HEK293 (cell line): ENCODE results near the gene PDE4D.
A peak's percentile ranks its signal among the peaks of the same experiment; 100 is the strongest.

Experiments
- WT1 ChIP-seq: fragments of 450-650 bp; formaldehyde crosslinking; IDR thresholded peaks from 2 replicates; pipeline ENCODE4 v1.5.1; 2016; ENCODE audit warnings: missing biosample characterization, missing genetic modification characterization
- ZNF174 ChIP-seq: fragments of 450-650 bp; formaldehyde crosslinking; IDR thresholded peaks from 2 replicates; pipeline ENCODE4 v1.5.0; 2017; ENCODE audit warnings: missing biosample characterization, mild to moderate bottlenecking, missing genetic modification characterization
- ZNF266 ChIP-seq: fragments of 450-650 bp; formaldehyde crosslinking; IDR thresholded peaks from 2 replicates; pipeline ENCODE4 v1.5.1; 2016; ENCODE audit warnings: missing biosample characterization, missing genetic modification characterization, low read depth
- ZNF341 ChIP-seq: fragments of 450-650 bp; formaldehyde crosslinking; IDR thresholded peaks from 2 replicates; pipeline ENCODE4; 2016; ENCODE audit warnings: low read depth, missing biosample characterization, missing genetic modification characterization
- ZNF501 ChIP-seq: fragments of 450-650 bp; formaldehyde crosslinking; IDR thresholded peaks from 2 replicates; pipeline ENCODE4 v1.5.1; 2016; ENCODE audit warnings: missing biosample characterization, missing genetic modification characterization
- ZNF561 ChIP-seq: fragments of 450-650 bp; IDR thresholded peaks from 2 replicates; pipeline ENCODE4 v1.5.1; 2018; ENCODE audit warnings: missing biosample characterization, missing genetic modification characterization, borderline replicate concordance
- ZNF623 ChIP-seq: fragments of 450-650 bp; formaldehyde crosslinking; IDR thresholded peaks from 2 replicates; pipeline ENCODE4 v1.5.1; 2016; ENCODE audit warnings: missing biosample characterization, missing genetic modification characterization
- ZNF664 ChIP-seq: fragments of 450-650 bp; formaldehyde crosslinking; IDR thresholded peaks from 2 replicates; pipeline ENCODE4 v1.5.1; 2016; ENCODE audit warnings: missing biosample characterization, missing genetic modification characterization
- ZNF777 ChIP-seq: fragments of 450-650 bp; formaldehyde crosslinking; IDR thresholded peaks from 2 replicates; pipeline ENCODE4 v1.5.1; 2017; ENCODE audit warnings: missing biosample characterization, missing genetic modification characterization, borderline replicate concordance
- ZNF785 ChIP-seq: fragments of 450-650 bp; formaldehyde crosslinking; IDR thresholded peaks from 2 replicates; pipeline ENCODE4 v1.5.1; 2016; ENCODE audit warnings: missing biosample characterization, missing genetic modification characterization
- TF ChIP-seq, protein P1 (sequence below): fragments of 450-650 bp; formaldehyde crosslinking; IDR thresholded peaks from 2 replicates; pipeline ENCODE4 v1.5.1; 2017; ENCODE audit warnings: missing biosample characterization, missing genetic modification characterization
- TF ChIP-seq, protein P2 (sequence below): fragments of 450-650 bp; formaldehyde crosslinking; conservative IDR thresholded peaks from 2 replicates; pipeline ENCODE4 v1.5.1; 2016; ENCODE audit warnings: low read depth, missing biosample characterization, missing genetic modification characterization
- TF ChIP-seq, protein P3 (sequence below): fragments of 450-650 bp; formaldehyde crosslinking; IDR thresholded peaks from 2 replicates; pipeline ENCODE4 v1.5.1; 2017; ENCODE audit warnings: missing biosample characterization, missing genetic modification characterization
- TF ChIP-seq, protein P4 (sequence below): fragments of 450-650 bp; formaldehyde crosslinking; IDR thresholded peaks from 2 replicates; pipeline ENCODE4 v1.5.1; 2016; ENCODE audit warnings: missing biosample characterization, missing genetic modification characterization
- TF ChIP-seq, protein P5 (sequence below): fragments of 450-650 bp; formaldehyde crosslinking; IDR thresholded peaks from 2 replicates; pipeline ENCODE4 v1.5.1; 2016; ENCODE audit warnings: missing biosample characterization, missing genetic modification characterization
- TF ChIP-seq, protein P6 (sequence below): fragments of 450-650 bp; formaldehyde crosslinking; IDR thresholded peaks from 2 replicates; pipeline ENCODE4 v1.5.1; 2016; ENCODE audit warnings: missing biosample characterization, missing genetic modification characterization
- TF ChIP-seq, protein P7 (sequence below): fragments of 450-650 bp; formaldehyde crosslinking; IDR thresholded peaks from 2 replicates; pipeline ENCODE4 v1.5.1; 2016; ENCODE audit warnings: missing biosample characterization, missing genetic modification characterization
- TF ChIP-seq, protein P8 (sequence below): fragments of 450-650 bp; formaldehyde crosslinking; IDR thresholded peaks from 2 replicates; pipeline ENCODE4 v1.5.1; 2016; ENCODE audit warnings: missing biosample characterization, missing genetic modification characterization

PDE4D gene

DNA sequence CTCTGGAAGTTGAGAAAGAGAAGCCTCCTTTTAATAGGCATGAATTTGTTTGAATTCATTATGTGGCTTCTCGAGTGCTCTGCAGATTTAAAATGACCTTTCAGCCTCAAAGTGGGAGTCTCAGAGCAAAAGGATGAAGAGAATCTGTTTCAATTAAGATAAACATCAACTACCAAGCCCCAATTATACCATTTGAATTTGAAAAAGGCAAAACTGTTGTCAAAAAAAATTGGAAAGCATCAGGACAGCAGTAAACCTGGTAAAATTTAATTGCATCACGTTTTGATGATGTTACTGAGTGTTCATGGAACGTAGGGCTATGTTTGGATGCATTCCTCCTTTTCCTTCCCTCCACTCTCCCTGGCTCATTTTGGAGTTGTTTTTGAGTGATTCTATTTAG is 637.2 kb downstream of the PDE4D start (continued):
- TF ChIP-seq, protein P1, sequence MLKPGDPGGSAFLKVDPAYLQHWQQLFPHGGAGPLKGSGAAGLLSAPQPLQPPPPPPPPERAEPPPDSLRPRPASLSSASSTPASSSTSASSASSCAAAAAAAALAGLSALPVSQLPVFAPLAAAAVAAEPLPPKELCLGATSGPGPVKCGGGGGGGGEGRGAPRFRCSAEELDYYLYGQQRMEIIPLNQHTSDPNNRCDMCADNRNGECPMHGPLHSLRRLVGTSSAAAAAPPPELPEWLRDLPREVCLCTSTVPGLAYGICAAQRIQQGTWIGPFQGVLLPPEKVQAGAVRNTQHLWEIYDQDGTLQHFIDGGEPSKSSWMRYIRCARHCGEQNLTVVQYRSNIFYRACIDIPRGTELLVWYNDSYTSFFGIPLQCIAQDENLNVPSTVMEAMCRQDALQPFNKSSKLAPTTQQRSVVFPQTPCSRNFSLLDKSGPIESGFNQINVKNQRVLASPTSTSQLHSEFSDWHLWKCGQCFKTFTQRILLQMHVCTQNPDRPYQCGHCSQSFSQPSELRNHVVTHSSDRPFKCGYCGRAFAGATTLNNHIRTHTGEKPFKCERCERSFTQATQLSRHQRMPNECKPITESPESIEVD (tag by site-specific recombination): peak; percentile 79
- TF ChIP-seq ZNF777 (tag by site-specific recombination): no peak
- peak; percentile 44 for TF ChIP-seq WT1 (tag by site-specific recombination)
- TF ChIP-seq ZNF785: no peak
- TF ChIP-seq, protein P2, sequence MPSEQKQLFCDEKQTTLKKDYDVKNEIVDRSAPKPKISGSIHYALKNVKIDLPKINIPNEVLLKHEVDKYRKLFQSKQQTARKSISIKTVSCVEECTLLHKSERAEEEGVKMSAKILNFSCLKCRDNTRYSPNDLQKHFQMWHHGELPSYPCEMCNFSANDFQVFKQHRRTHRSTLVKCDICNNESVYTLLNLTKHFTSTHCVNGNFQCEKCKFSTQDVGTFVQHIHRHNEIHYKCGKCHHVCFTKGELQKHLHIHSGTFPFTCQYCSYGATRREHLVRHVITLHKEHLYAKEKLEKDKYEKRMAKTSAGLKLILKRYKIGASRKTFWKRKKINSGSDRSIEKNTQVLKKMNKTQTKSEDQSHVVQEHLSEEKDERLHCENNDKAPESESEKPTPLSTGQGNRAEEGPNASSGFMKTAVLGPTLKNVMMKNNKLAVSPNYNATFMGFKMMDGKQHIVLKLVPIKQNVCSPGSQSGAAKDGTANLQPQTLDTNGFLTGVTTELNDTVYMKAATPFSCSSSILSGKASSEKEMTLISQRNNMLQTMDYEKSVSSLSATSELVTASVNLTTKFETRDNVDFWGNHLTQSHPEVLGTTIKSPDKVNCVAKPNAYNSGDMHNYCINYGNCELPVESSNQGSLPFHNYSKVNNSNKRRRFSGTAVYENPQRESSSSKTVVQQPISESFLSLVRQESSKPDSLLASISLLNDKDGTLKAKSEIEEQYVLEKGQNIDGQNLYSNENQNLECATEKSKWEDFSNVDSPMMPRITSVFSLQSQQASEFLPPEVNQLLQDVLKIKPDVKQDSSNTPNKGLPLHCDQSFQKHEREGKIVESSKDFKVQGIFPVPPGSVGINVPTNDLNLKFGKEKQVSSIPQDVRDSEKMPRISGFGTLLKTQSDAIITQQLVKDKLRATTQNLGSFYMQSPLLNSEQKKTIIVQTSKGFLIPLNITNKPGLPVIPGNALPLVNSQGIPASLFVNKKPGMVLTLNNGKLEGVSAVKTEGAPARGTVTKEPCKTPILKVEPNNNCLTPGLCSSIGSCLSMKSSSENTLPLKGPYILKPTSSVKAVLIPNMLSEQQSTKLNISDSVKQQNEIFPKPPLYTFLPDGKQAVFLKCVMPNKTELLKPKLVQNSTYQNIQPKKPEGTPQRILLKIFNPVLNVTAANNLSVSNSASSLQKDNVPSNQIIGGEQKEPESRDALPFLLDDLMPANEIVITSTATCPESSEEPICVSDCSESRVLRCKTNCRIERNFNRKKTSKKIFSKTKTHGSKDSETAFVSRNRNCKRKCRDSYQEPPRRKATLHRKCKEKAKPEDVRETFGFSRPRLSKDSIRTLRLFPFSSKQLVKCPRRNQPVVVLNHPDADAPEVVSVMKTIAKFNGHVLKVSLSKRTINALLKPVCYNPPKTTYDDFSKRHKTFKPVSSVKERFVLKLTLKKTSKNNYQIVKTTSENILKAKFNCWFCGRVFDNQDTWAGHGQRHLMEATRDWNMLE: no peak
- TF ChIP-seq ZNF174 (tag by site-specific recombination): no peak
- TF ChIP-seq ZNF623 (tag by site-specific recombination): no peak
- TF ChIP-seq, protein P3, sequence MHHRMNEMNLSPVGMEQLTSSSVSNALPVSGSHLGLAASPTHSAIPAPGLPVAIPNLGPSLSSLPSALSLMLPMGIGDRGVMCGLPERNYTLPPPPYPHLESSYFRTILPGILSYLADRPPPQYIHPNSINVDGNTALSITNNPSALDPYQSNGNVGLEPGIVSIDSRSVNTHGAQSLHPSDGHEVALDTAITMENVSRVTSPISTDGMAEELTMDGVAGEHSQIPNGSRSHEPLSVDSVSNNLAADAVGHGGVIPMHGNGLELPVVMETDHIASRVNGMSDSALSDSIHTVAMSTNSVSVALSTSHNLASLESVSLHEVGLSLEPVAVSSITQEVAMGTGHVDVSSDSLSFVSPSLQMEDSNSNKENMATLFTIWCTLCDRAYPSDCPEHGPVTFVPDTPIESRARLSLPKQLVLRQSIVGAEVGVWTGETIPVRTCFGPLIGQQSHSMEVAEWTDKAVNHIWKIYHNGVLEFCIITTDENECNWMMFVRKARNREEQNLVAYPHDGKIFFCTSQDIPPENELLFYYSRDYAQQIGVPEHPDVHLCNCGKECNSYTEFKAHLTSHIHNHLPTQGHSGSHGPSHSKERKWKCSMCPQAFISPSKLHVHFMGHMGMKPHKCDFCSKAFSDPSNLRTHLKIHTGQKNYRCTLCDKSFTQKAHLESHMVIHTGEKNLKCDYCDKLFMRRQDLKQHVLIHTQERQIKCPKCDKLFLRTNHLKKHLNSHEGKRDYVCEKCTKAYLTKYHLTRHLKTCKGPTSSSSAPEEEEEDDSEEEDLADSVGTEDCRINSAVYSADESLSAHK (tag by site-specific recombination): no peak
- TF ChIP-seq ZNF664 (tag by site-specific recombination): no peak
- TF ChIP-seq, protein P4, sequence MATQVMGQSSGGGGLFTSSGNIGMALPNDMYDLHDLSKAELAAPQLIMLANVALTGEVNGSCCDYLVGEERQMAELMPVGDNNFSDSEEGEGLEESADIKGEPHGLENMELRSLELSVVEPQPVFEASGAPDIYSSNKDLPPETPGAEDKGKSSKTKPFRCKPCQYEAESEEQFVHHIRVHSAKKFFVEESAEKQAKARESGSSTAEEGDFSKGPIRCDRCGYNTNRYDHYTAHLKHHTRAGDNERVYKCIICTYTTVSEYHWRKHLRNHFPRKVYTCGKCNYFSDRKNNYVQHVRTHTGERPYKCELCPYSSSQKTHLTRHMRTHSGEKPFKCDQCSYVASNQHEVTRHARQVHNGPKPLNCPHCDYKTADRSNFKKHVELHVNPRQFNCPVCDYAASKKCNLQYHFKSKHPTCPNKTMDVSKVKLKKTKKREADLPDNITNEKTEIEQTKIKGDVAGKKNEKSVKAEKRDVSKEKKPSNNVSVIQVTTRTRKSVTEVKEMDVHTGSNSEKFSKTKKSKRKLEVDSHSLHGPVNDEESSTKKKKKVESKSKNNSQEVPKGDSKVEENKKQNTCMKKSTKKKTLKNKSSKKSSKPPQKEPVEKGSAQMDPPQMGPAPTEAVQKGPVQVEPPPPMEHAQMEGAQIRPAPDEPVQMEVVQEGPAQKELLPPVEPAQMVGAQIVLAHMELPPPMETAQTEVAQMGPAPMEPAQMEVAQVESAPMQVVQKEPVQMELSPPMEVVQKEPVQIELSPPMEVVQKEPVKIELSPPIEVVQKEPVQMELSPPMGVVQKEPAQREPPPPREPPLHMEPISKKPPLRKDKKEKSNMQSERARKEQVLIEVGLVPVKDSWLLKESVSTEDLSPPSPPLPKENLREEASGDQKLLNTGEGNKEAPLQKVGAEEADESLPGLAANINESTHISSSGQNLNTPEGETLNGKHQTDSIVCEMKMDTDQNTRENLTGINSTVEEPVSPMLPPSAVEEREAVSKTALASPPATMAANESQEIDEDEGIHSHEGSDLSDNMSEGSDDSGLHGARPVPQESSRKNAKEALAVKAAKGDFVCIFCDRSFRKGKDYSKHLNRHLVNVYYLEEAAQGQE (tag by site-specific recombination): no peak
- no peak for TF ChIP-seq ZNF501 (tag by site-specific recombination)
- TF ChIP-seq, protein P5, sequence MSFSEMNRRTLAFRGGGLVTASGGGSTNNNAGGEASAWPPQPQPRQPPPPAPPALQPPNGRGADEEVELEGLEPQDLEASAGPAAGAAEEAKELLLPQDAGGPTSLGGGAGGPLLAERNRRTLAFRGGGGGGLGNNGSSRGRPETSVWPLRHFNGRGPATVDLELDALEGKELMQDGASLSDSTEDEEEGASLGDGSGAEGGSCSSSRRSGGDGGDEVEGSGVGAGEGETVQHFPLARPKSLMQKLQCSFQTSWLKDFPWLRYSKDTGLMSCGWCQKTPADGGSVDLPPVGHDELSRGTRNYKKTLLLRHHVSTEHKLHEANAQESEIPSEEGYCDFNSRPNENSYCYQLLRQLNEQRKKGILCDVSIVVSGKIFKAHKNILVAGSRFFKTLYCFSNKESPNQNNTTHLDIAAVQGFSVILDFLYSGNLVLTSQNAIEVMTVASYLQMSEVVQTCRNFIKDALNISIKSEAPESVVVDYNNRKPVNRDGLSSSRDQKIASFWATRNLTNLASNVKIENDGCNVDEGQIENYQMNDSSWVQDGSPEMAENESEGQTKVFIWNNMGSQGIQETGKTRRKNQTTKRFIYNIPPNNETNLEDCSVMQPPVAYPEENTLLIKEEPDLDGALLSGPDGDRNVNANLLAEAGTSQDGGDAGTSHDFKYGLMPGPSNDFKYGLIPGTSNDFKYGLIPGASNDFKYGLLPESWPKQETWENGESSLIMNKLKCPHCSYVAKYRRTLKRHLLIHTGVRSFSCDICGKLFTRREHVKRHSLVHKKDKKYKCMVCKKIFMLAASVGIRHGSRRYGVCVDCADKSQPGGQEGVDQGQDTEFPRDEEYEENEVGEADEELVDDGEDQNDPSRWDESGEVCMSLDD (tag by site-specific recombination): no peak
- no peak for TF ChIP-seq ZNF266 (tag by site-specific recombination)
- no peak for TF ChIP-seq ZNF561
- TF ChIP-seq, protein P6, sequence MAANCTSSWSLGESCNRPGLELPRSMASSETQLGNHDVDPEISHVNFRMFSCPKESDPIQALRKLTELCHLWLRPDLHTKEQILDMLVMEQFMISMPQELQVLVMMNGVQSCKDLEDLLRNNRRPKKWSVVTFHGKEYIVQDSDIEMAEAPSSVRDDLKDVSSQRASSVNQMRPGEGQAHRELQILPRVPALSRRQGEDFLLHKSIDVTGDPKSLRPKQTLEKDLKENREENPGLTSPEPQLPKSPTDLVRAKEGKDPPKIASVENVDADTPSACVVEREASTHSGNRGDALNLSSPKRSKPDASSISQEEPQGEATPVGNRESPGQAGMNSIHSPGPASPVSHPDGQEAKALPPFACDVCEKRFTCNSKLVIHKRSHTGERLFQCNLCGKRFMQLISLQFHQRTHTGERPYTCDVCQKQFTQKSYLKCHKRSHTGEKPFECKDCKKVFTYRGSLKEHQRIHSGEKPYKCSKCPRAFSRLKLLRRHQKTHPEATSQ: no peak
- TF ChIP-seq, protein P7, sequence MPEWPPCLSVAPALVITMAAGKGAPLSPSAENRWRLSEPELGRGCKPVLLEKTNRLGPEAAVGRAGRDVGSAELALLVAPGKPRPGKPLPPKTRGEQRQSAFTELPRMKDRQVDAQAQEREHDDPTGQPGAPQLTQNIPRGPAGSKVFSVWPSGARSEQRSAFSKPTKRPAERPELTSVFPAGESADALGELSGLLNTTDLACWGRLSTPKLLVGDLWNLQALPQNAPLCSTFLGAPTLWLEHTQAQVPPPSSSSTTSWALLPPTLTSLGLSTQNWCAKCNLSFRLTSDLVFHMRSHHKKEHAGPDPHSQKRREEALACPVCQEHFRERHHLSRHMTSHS: no peak
- TF ChIP-seq ZNF341: no peak
- TF ChIP-seq, protein P8, sequence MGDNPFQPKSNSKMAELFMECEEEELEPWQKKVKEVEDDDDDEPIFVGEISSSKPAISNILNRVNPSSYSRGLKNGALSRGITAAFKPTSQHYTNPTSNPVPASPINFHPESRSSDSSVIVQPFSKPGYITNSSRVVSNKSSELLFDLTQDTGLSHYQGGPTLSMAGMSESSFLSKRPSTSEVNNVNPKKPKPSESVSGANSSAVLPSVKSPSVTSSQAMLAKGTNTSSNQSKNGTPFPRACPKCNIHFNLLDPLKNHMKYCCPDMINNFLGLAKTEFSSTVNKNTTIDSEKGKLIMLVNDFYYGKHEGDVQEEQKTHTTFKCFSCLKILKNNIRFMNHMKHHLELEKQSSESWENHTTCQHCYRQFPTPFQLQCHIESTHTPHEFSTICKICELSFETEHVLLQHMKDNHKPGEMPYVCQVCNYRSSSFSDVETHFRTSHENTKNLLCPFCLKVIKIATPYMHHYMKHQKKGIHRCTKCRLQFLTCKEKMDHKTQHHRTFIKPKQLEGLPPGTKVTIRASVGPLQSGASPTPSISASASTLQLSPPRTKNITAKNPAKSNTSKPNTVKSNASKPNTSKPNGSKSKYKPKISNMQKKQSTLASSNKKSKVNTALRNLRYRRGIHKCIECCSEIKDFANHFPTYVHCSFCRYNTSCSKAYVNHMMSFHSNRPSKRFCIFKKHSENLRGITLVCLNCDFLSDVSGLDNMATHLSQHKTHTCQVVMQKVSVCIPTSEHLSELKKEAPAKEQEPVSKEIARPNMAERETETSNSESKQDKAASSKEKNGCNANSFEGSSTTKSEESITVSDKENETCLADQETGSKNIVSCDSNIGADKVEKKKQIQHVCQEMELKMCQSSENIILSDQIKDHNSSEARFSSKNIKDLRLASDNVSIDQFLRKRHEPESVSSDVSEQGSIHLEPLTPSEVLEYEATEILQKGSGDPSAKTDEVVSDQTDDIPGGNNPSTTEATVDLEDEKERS (tag by site-specific recombination): no peak
